CD14-positive monocyte (primary cell): ENCODE measurements around the gene GLG1. TPM values are rescaled to one million over a fixed set of nuclear protein-coding genes. Genes with fewer than 3 reads are reported as not detected.

Experiments used
- DNase-seq, 3 donors: peaks; one replicate each; pipeline ENCODE4 v3.0.0-alpha.2; 2011 to 2022
- H2AFZ ChIP-seq: 2 replicates; pipeline ENCODE4 v1.6.0; 2012; ENCODE audit warnings: mild to moderate bottlenecking, low read depth, low read length, inconsistent platforms; ENCODE audit not compliant: insufficient read depth, poor library complexity, severe bottlenecking
- H3K27ac ChIP-seq, 2 donors: 1 replicate in 1 of 2; 2 replicates in 1 of 2; pipeline ENCODE4 v1.5.1; 2012 to 2013; ENCODE audit warnings: low read length in 2 of 2, control low read depth in 1 of 2, inconsistent platforms in 1 of 2, low read depth in 1 of 2, mild to moderate bottlenecking in 1 of 2
- H3K27me3 ChIP-seq, 2 donors: one replicate each; pipeline versions ENCODE4 v1.6.0 to v1.6.1; 2011 to 2013; ENCODE audit warnings: low read length in 2 of 2; ENCODE audit not compliant: control insufficient read depth in 2 of 2, insufficient read depth in 2 of 2
- H3K36me3 ChIP-seq, 2 donors: replicated peaks in 1 of 2; 1 replicate in 1 of 2; 2 replicates in 1 of 2; pipeline versions ENCODE4 v1.5.1 to v1.6.1; 2012 to 2013; ENCODE audit warnings: low read length in 2 of 2, control low read depth in 1 of 2, inconsistent platforms in 1 of 2, mild to moderate bottlenecking in 1 of 2; ENCODE audit not compliant: insufficient read depth in 2 of 2, control insufficient read depth in 1 of 2
- H3K4me1 ChIP-seq, 2 donors: 1 replicate in 1 of 2; 2 replicates in 1 of 2; pipeline versions ENCODE4 v1.5.1 to v1.6.1; 2012 to 2013; ENCODE audit warnings: low read length in 2 of 2, control low read depth in 1 of 2, inconsistent platforms in 1 of 2, mild to moderate bottlenecking in 1 of 2, moderate library complexity in 1 of 2; ENCODE audit not compliant: insufficient read depth in 2 of 2, control insufficient read depth in 1 of 2
- H3K4me2 ChIP-seq: replicated peaks from 2 replicates; pipeline ENCODE3; 2012; ENCODE audit warnings: low read length, moderate library complexity, mild to moderate bottlenecking; ENCODE audit not compliant: poor library complexity, severe bottlenecking; ENCODE audit errors: extremely low read depth
- H3K4me3 ChIP-seq, 3 experiments: fragments of 200-600 bp in 1 of 3; sonication (generic) in 1 of 3; replicated peaks in 1 of 3; 1 replicate in 2 of 3; 2 replicates in 1 of 3; pipeline ENCODE4 v1.5.1; 2011 to 2013; ENCODE audit warnings: low read length in 3 of 3, mild to moderate bottlenecking in 3 of 3, control low read depth in 2 of 3, low read depth in 2 of 3, inconsistent platforms in 1 of 3, moderate library complexity in 1 of 3
- H3K79me2 ChIP-seq: 2 replicates; pipeline ENCODE4 v1.6.0; 2012; ENCODE audit warnings: mild to moderate bottlenecking, control low read depth, inconsistent platforms, low read length, moderate library complexity; ENCODE audit not compliant: insufficient read depth
- H3K9ac ChIP-seq: 2 replicates; pipeline ENCODE4 v1.6.0; 2017; ENCODE audit warnings: low read length, mild to moderate bottlenecking; ENCODE audit not compliant: insufficient read depth, poor library complexity, severe bottlenecking
- H3K9me3 ChIP-seq, 2 donors: replicated peaks in 1 of 2; 1 replicate in 1 of 2; 2 replicates in 1 of 2; pipeline versions ENCODE4 v1.5.1 to v1.6.1; 2012 to 2013; ENCODE audit warnings: low read length in 2 of 2, control low read depth in 1 of 2; ENCODE audit not compliant: control insufficient read depth in 1 of 2, insufficient read depth in 1 of 2
- H4K20me1 ChIP-seq: 2 replicates; pipeline ENCODE4 v1.6.0; 2012; ENCODE audit warnings: mild to moderate bottlenecking, low read length, control low read depth, moderate library complexity; ENCODE audit not compliant: insufficient read depth
- H3K27ac Mint-ChIP-seq, 7 donors: one replicate each; pipeline ENCODE4 v1.8.0; 2020; ENCODE audit warnings: mild to moderate bottlenecking in 7 of 7, mixed read lengths in 7 of 7, moderate library complexity in 6 of 7, inconsistent platforms in 2 of 7
- H3K27me3 Mint-ChIP-seq, 3 donors: one replicate each; pipeline ENCODE4 v1.8.0; 2021 to 2022; ENCODE audit warnings: low read depth in 3 of 3, mild to moderate bottlenecking in 3 of 3, mixed read lengths in 3 of 3, moderate library complexity in 3 of 3, inconsistent platforms in 1 of 3
- H3K36me3 Mint-ChIP-seq, 2 donors: one replicate each; pipeline ENCODE4 v1.8.0; 2020; ENCODE audit warnings: mixed read lengths in 2 of 2, inconsistent platforms in 1 of 2, mild to moderate bottlenecking in 1 of 2
- H3K4me1 Mint-ChIP-seq: one replicate; pipeline ENCODE4 v1.8.0; 2020; ENCODE audit warnings: mild to moderate bottlenecking, mixed read lengths
- H3K4me3 Mint-ChIP-seq, 2 donors: one replicate each; pipeline ENCODE4 v1.8.0; 2020; ENCODE audit warnings: mild to moderate bottlenecking in 2 of 2, mixed read lengths in 2 of 2, moderate library complexity in 1 of 2
- H3K9me3 Mint-ChIP-seq, 7 donors: one replicate each; pipeline ENCODE4 v1.8.0; 2020 to 2022; ENCODE audit warnings: mixed read lengths in 7 of 7, mild to moderate bottlenecking in 6 of 7, moderate library complexity in 6 of 7, inconsistent platforms in 2 of 7
- WGBS: methylation state at CpG from one replicate; pipeline ENCODE4 v1.1.5; 2013; ENCODE audit warnings: missing lambda C conversion rate; ENCODE audit not compliant: insufficient coverage; 5-methylcytosine and 5-hydroxymethylcytosine counted together
- intact Hi-C, 2 donors: fragments of 100-400 bp; cut with micrococcal nuclease; formaldehyde crosslinking; loops; one replicate each; pipeline versions ENCODE4 v1.15.0 to v1.15.1; 2023
- polyA plus RNA-seq, 3 donors: library from polyadenylated mRNA; depleted of rRNA in 1 of 3; unstranded in 2 of 3; stranded (reverse) in 1 of 3; fragments of 300-500 nt in 2 of 3; fragments of >200 nt in 1 of 3; fragmentation: Illumina TruSeq in 2 of 3; gene quantifications; 1 replicate in 2 of 3; 2 replicates in 1 of 3; pipeline ENCODE4 v1.2.3, GENCODE V29; 2012 to 2021
- TF ChIP-seq, protein P1 (sequence below): fragments of 200-600 bp; IDR thresholded peaks from one replicate; pipeline ENCODE4 v1.8.0; 2022; ENCODE audit warnings: antibody characterized with exemption, mild to moderate bottlenecking

The GLG1 gene
- polyA plus RNA-seq, 3 donors: 40.3 to 69.1 (median 51.1) TPM

GRCh38 chr16:74462361-74462760 is 144.6 kb downstream of the GLG1 start:
- Mint-ChIP-seq H3K27ac (peak overlapping the region in 2 of 7 donors; percentile 1 to 31), H3K4me3 (no peak overlapping the region), H3K4me1 (no peaks in the 10 kb centered on the region), H3K9me3 (no peaks in the 10 kb centered on the region), H3K27me3 (no peaks in the 10 kb centered on the region), H3K36me3 (peaks cover 92 to 98% of the 10 kb centered on the region in 2 donors)
- intact Hi-C loops: no loop called here
- no peak for DNase-seq
- Histone ChIP-seq H3K4me2 (no peak overlapping the region), H3K79me2 (no peaks in the 10 kb centered on the region), H3K9me3 (no peaks in the 10 kb centered on the region), H3K4me1 (no peaks in the 10 kb centered on the region), H3K9ac (no peak overlapping the region), H3K36me3 (peaks cover 91 to 100% of the 10 kb centered on the region in 2 donors), H4K20me1 (no peaks in the 10 kb centered on the region), H3K4me3 (no peak overlapping the region), H2AFZ (no peak overlapping the region), H3K27me3 (no peaks in the 10 kb centered on the region), H3K27ac (no peak overlapping the region)
- WGBS: 95% methylated on average over 2 of the region's 4 CpGs
- TF ChIP-seq, protein P1, sequence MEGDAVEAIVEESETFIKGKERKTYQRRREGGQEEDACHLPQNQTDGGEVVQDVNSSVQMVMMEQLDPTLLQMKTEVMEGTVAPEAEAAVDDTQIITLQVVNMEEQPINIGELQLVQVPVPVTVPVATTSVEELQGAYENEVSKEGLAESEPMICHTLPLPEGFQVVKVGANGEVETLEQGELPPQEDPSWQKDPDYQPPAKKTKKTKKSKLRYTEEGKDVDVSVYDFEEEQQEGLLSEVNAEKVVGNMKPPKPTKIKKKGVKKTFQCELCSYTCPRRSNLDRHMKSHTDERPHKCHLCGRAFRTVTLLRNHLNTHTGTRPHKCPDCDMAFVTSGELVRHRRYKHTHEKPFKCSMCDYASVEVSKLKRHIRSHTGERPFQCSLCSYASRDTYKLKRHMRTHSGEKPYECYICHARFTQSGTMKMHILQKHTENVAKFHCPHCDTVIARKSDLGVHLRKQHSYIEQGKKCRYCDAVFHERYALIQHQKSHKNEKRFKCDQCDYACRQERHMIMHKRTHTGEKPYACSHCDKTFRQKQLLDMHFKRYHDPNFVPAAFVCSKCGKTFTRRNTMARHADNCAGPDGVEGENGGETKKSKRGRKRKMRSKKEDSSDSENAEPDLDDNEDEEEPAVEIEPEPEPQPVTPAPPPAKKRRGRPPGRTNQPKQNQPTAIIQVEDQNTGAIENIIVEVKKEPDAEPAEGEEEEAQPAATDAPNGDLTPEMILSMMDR: no peak

DNA sequence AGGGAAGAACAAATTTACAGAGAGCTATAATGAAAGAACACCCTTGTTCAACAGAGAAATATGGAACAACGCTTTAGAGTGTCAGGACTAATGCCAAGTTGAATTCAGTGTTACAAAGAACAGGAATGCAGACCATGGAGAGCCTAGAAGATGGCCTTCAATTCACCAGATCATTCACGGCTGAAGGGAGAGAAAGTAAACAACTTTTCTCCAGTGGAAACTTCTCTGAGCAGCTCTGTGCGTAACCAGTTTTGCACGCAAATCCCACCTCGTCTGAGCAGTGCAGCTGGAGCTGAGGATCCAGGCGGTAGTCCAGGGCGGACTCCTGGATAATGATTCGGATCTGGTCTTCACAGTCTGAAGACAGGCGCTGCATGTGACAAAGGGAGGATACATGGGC is 145.1 kb downstream of the GLG1 start:
- Histone ChIP-seq H3K9ac (no peak overlapping the region), H3K27ac (no peak overlapping the region), H3K4me2 (no peak overlapping the region), H3K27me3 (no peaks in the 10 kb centered on the region), H3K9me3 (no peaks in the 10 kb centered on the region), H3K4me1 (no peaks in the 10 kb centered on the region), H3K79me2 (no peaks in the 10 kb centered on the region), H3K4me3 (no peak overlapping the region), H2AFZ (no peak overlapping the region), H4K20me1 (no peaks in the 10 kb centered on the region), H3K36me3 (peaks cover 90 to 100% of the 10 kb centered on the region in 2 donors)
- Mint-ChIP-seq H3K4me1 (no peaks in the 10 kb centered on the region), H3K9me3 (no peaks in the 10 kb centered on the region), H3K36me3 (peaks cover 91 to 98% of the 10 kb centered on the region in 2 donors), H3K27me3 (no peaks in the 10 kb centered on the region), H3K4me3 (no peak overlapping the region), H3K27ac (peak overlapping the region in 2 of 7 donors; percentile 1 to 31)
- WGBS: 98% methylated on average over 7 of the region's 9 CpGs
- intact Hi-C loops: no loop called here
- TF ChIP-seq, protein P1: no peak
- no peak for DNase-seq
